HG03460 (cell line): ENCODE results near the gene PRKAB2.
"Not testable (repeated sequence)": the region's sequence is repeated elsewhere in the genome, so short reads cannot be mapped to it uniquely, and the experiment has no call there.

Experiments used
- ATAC-seq: cut with Tn5 transposase; IDR thresholded peaks from one replicate; pipeline ENCODE4 v1.9.1; 2021; ENCODE audit not compliant: unreplicated experiment

Gene PRKAB2

GRCh38 chr1:147172168-147173016 is at the start of gene PRKAB2:
Gene PRKAB2, minus strand, starts transcription at chr1:147172470. Its CDS starts 326 bp downstream, at chr1:147172144.
- peak; percentile 82 for ATAC-seq

GRCh38 chr1:147218606-147219005 is 46.3 kb upstream of the PRKAB2 start:
- no peak for ATAC-seq

- ATAC-seq, result no peak
These were observed 44.9 kb upstream of the PRKAB2 start for GRCh38 chr1:147217141-147217540.

GRCh38 chr1:147216124-147216523 is 43.9 kb upstream of the PRKAB2 start:
- ATAC-seq, result no peak

- ATAC-seq, result no peak
These were observed 43.3 kb upstream of the PRKAB2 start for GRCh38 chr1:147215540-147215916.

- ATAC-seq, result no peak
These were observed 42.7 kb upstream of the PRKAB2 start for GRCh38 chr1:147214842-147215539.

- no peak for ATAC-seq
These were observed 42.1 kb upstream of the PRKAB2 start for GRCh38 chr1:147214325-147214724.

- ATAC-seq, result no peak
These were observed 41.0 kb upstream of the PRKAB2 start for GRCh38 chr1:147213271-147213670.

- no peak for ATAC-seq
These were observed 39.3 kb upstream of the PRKAB2 start for GRCh38 chr1:147211577-147211976.

- ATAC-seq, result no peak
These were observed 38.7 kb upstream of the PRKAB2 start for GRCh38 chr1:147210987-147211386.

- no peak for ATAC-seq
These were observed 37.9 kb upstream of the PRKAB2 start for GRCh38 chr1:147209825-147210821.

- no peak for ATAC-seq
These were observed 36.3 kb upstream of the PRKAB2 start for GRCh38 chr1:147208619-147209018.

- ATAC-seq, result no peak
These were observed 34.9 kb upstream of the PRKAB2 start for GRCh38 chr1:147207192-147207591.

GRCh38 chr1:147204080-147204479 is 31.8 kb upstream of the PRKAB2 start:
- no peak for ATAC-seq

- ATAC-seq, result no peak
These were observed 30.3 kb upstream of the PRKAB2 start for GRCh38 chr1:147202576-147202975.

GRCh38 chr1:147201786-147202185 is 29.5 kb upstream of the PRKAB2 start:
- no peak for ATAC-seq

- no peak for ATAC-seq
These were observed 29.0 kb upstream of the PRKAB2 start for GRCh38 chr1:147201276-147201675.

- ATAC-seq, result not testable (repeated sequence)
These were observed 25.1 kb upstream of the PRKAB2 start for GRCh38 chr1:147197324-147197723.

- ATAC-seq, result no peak
These were observed 17.2 kb upstream of the PRKAB2 start for GRCh38 chr1:147189514-147189913.

- no peak for ATAC-seq
These were observed 13.2 kb upstream of the PRKAB2 start for GRCh38 chr1:147185432-147185831.
